HEK293 (cell line): ENCODE measurements around the gene MRGPRD.

Source experiments
- CTCF ChIA-PET: fragments of 350-600 bp; formaldehyde crosslinking; extraction: SDS; loops from one replicate; lab custom pipeline; 2021; ENCODE audit warnings: antibody characterized with exemption; lab: Yijun Ruan, JAX
- POLR2A ChIA-PET: fragments of 300-600 bp; formaldehyde crosslinking; extraction: SDS; loops from one replicate; lab custom pipeline; 2020; ENCODE audit warnings: antibody characterized with exemption, inconsistent platforms; lab: Yijun Ruan, JAX
- H3K27ac ChIP-seq: fragments of 200-500 bp; sonication (Bioruptor generic); 2 replicates; pipeline ENCODE4 v1.5.1; 2014; ENCODE audit warnings: low read depth, low read length, control low read depth, inconsistent platforms; ENCODE audit errors: extremely low read depth
- H3K36me3 ChIP-seq, 2 experiments: fragments of 200-500 bp in 1 of 2; sonication (Bioruptor generic) in 1 of 2; 1 replicate in 1 of 2; 2 replicates in 1 of 2; pipeline ENCODE4 v1.5.1; 2014 to 2017; ENCODE audit warnings: inconsistent platforms in 2 of 2, low read length in 2 of 2; ENCODE audit not compliant: control insufficient read depth in 2 of 2, insufficient read depth in 1 of 2
- H3K4me1 ChIP-seq: fragments of 200-500 bp; sonication (Bioruptor generic); 2 replicates; pipeline ENCODE4 v1.5.1; 2014; ENCODE audit warnings: mild to moderate bottlenecking, low read length, inconsistent platforms; ENCODE audit not compliant: control insufficient read depth, insufficient read depth
- H3K4me3 ChIP-seq: 2 replicates; pipeline ENCODE4 v1.5.1; 2011; ENCODE audit warnings: low read depth, mild to moderate bottlenecking, control low read depth, low read length, moderate library complexity
- H3K9me3 ChIP-seq: fragments of 200-500 bp; sonication (Bioruptor generic); 2 replicates; pipeline ENCODE4 v1.5.1; 2014; ENCODE audit warnings: low read depth, low read length, inconsistent platforms; ENCODE audit not compliant: control insufficient read depth, insufficient read depth
- GLI4 ChIP-seq: fragments of 450-650 bp; formaldehyde crosslinking; IDR thresholded peaks from 2 replicates; pipeline ENCODE4 v1.5.1; 2016; ENCODE audit warnings: missing biosample characterization, missing genetic modification characterization
- HOXC10 ChIP-seq: sonication (generic); formaldehyde crosslinking; IDR thresholded peaks from 2 replicates; pipeline ENCODE4 v1.8.1; 2023; ENCODE audit warnings: mild to moderate bottlenecking, missing genetic modification reagents
- KLF16 ChIP-seq: fragments of 450-650 bp; formaldehyde crosslinking; IDR thresholded peaks from 2 replicates; pipeline ENCODE4 v1.5.1; 2017; ENCODE audit warnings: missing biosample characterization, missing genetic modification characterization
- KLF7 ChIP-seq: fragments of 450-650 bp; formaldehyde crosslinking; IDR thresholded peaks from 2 replicates; pipeline ENCODE4 v1.5.1; 2016; ENCODE audit warnings: missing biosample characterization, missing genetic modification characterization, borderline replicate concordance
- KLF9 ChIP-seq: fragments of 450-650 bp; formaldehyde crosslinking; IDR thresholded peaks from 2 replicates; pipeline ENCODE4 v1.5.1; 2016; ENCODE audit warnings: missing biosample characterization, missing genetic modification characterization, low read depth
- REPIN1 ChIP-seq: fragments of 450-650 bp; formaldehyde crosslinking; IDR thresholded peaks from 2 replicates; pipeline ENCODE4 v1.5.1; 2017; ENCODE audit warnings: missing biosample characterization, missing genetic modification characterization, low read depth
- ZBTB20 ChIP-seq: fragments of 450-650 bp; formaldehyde crosslinking; IDR thresholded peaks from 2 replicates; pipeline ENCODE4 v1.5.1; 2016; ENCODE audit warnings: missing biosample characterization, missing genetic modification characterization
- ZBTB7A ChIP-seq: fragments of 450-650 bp; formaldehyde crosslinking; IDR thresholded peaks from 2 replicates; pipeline ENCODE4 v1.5.1; 2016; ENCODE audit warnings: low read depth, missing biosample characterization, missing genetic modification characterization
- ZNF16 ChIP-seq: fragments of 450-650 bp; formaldehyde crosslinking; IDR thresholded peaks from 2 replicates; pipeline ENCODE4 v1.5.1; 2016; ENCODE audit warnings: low read depth, missing biosample characterization, missing genetic modification characterization
- ZNF211 ChIP-seq: fragments of 450-650 bp; formaldehyde crosslinking; IDR thresholded peaks from 2 replicates; pipeline ENCODE4 v1.5.1; 2016; ENCODE audit warnings: low read depth, missing biosample characterization, missing genetic modification characterization
- ZNF501 ChIP-seq: fragments of 450-650 bp; formaldehyde crosslinking; IDR thresholded peaks from 2 replicates; pipeline ENCODE4 v1.5.1; 2016; ENCODE audit warnings: missing biosample characterization, missing genetic modification characterization
- ZNF518A ChIP-seq: fragments of 450-650 bp; formaldehyde crosslinking; conservative IDR thresholded peaks from 2 replicates; pipeline ENCODE4 v1.5.1; 2016; ENCODE audit warnings: low read depth, missing biosample characterization, missing genetic modification characterization
- ZNF571 ChIP-seq: fragments of 450-650 bp; formaldehyde crosslinking; IDR thresholded peaks from 2 replicates; pipeline ENCODE4 v1.5.0; 2017; ENCODE audit warnings: missing biosample characterization, missing genetic modification characterization
- ZNF600 ChIP-seq: fragments of 450-650 bp; formaldehyde crosslinking; IDR thresholded peaks from 2 replicates; pipeline ENCODE4 v1.5.1; 2016; ENCODE audit warnings: missing biosample characterization, missing genetic modification characterization
- ZNF664 ChIP-seq: fragments of 450-650 bp; formaldehyde crosslinking; IDR thresholded peaks from 2 replicates; pipeline ENCODE4 v1.5.1; 2016; ENCODE audit warnings: missing biosample characterization, missing genetic modification characterization
- ZXDB ChIP-seq: fragments of 450-650 bp; formaldehyde crosslinking; IDR thresholded peaks from 2 replicates; pipeline ENCODE4 v1.5.1; 2016; ENCODE audit warnings: missing biosample characterization, missing genetic modification characterization
- TF ChIP-seq, protein P1 (sequence below): fragments of 450-650 bp; formaldehyde crosslinking; IDR thresholded peaks from 2 replicates; pipeline ENCODE4 v1.5.1; 2016; ENCODE audit warnings: missing biosample characterization, missing genetic modification characterization

Gene MRGPRD

GRCh38 chr11:68958211-68958610 is 22.6 kb downstream of the MRGPRD start:
- POLR2A ChIA-PET: no interaction called here
- no peaks in the 10 kb centered on the region for H3K9me3 ChIP-seq
- CTCF ChIA-PET: interaction anchor here (0.7 kb wide), 1 partner anchor 24 kb away, joined by 3 read pairs; no protein-coding TSS in a partner anchor
- no peaks in the 10 kb centered on the region for H3K4me1 ChIP-seq
- H3K36me3 ChIP-seq: no peaks in the 10 kb centered on the region
- TF ChIP-seq ZNF664 (no peak), ZNF571 (no peak), KLF16 (tag by site-specific recombination) (no peak), ZXDB (tag by site-specific recombination) (no peak), HOXC10 (CRISPR knock-in tag) (no peak), ZNF16 (tag by site-specific recombination) (no peak), KLF9 (tag by site-specific recombination) (no peak), ZNF518A (no peak), ZBTB7A (tag by site-specific recombination) (no peak), ZNF211 (tag by site-specific recombination) (no peak), ZNF501 (no peak), GLI4 (tag by site-specific recombination) (no peak)
- TF ChIP-seq, protein P1, sequence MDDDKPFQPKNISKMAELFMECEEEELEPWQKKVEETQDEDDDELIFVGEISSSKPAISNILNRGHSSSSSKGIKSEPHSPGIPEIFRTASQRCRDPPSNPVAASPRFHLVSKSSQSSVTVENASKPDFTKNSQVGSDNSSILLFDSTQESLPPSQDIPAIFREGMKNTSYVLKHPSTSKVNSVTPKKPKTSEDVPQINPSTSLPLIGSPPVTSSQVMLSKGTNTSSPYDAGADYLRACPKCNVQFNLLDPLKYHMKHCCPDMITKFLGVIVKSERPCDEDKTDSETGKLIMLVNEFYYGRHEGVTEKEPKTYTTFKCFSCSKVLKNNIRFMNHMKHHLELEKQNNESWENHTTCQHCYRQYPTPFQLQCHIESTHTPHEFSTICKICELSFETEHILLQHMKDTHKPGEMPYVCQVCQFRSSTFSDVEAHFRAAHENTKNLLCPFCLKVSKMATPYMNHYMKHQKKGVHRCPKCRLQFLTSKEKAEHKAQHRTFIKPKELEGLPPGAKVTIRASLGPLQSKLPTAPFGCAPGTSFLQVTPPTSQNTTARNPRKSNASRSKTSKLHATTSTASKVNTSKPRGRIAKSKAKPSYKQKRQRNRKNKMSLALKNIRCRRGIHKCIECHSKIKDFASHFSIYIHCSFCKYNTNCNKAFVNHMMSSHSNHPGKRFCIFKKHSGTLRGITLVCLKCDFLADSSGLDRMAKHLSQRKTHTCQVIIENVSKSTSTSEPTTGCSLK (tag by site-specific recombination): no peak
- no peak overlapping the region for H3K4me3 ChIP-seq
- no peak overlapping the region for H3K27ac ChIP-seq

GRCh38 chr11:68956547-68957254 is 24.1 kb downstream of the MRGPRD start:
- Histone ChIP-seq H3K36me3 (no peaks in the 10 kb centered on the region), H3K27ac (no peak overlapping the region), H3K4me3 (no peak overlapping the region), H3K9me3 (no peaks in the 10 kb centered on the region), H3K4me1 (no peaks in the 10 kb centered on the region)
- TF ChIP-seq ZBTB20 (tag by site-specific recombination) (no peak), REPIN1 (no peak), ZXDB (tag by site-specific recombination) (no peak), ZNF600 (no peak), KLF7 (tag by site-specific recombination) (no peak), KLF16 (tag by site-specific recombination) (no peak), ZNF501 (no peak)
- POLR2A ChIA-PET: no interaction called here
- CTCF ChIA-PET: interaction anchor here (0.5 to 1.8 kb wide), 8 partner anchors 10 to 805 kb away, joined by 3 to 10 read pairs (median 3); partner anchors contain the start of gene MRGPRD
